Mesothelial cell of epicardium (in vitro differentiated cells): ENCODE data around the gene ACER2. TPM values are rescaled to one million over a fixed set of nuclear protein-coding genes. Genes with fewer than 3 reads are reported as not detected.

ENCODE experiments used
- DNase-seq, 2 experiments: peaks; one replicate each; pipeline ENCODE4 v3.0.0; 2021; ENCODE audit warnings: low spot score in 2 of 2; ENCODE audit not compliant: unreplicated experiment in 2 of 2
- H3K27ac Mint-ChIP-seq: 2 replicates; pipeline ENCODE4 v1.8.0; 2021; ENCODE audit warnings: mixed read lengths
- H3K27me3 Mint-ChIP-seq: 2 replicates; pipeline ENCODE4 v1.8.0; 2021; ENCODE audit warnings: low read depth, mixed read lengths
- H3K36me3 Mint-ChIP-seq: 2 replicates; pipeline ENCODE4 v1.8.0; 2021; ENCODE audit warnings: mixed read lengths
- H3K4me1 Mint-ChIP-seq: 2 replicates; pipeline ENCODE4 v1.8.0; 2021; ENCODE audit warnings: mixed read lengths
- H3K4me3 Mint-ChIP-seq: 2 replicates; pipeline ENCODE4 v1.8.0; 2021; ENCODE audit warnings: mild to moderate bottlenecking, moderate library complexity, mixed read lengths
- H3K9me3 Mint-ChIP-seq: 2 replicates; pipeline ENCODE4 v1.8.0; 2021; ENCODE audit warnings: mixed read lengths
- total RNA-seq: library from RNA; stranded (reverse); gene quantifications from 3 replicates; pipeline ENCODE4 v1.2.1, GENCODE V29; 2021
- TF ChIP-seq, protein P1 (sequence below): fragments of 200-600 bp; sonication (generic); IDR thresholded peaks from one replicate; pipeline ENCODE4 v1.5.0; 2021; ENCODE audit warnings: antibody characterized with exemption; ENCODE audit not compliant: unreplicated experiment

The ACER2 gene
- total RNA-seq, 1 donor from 2014 or later, result 2.9 TPM

DNA sequence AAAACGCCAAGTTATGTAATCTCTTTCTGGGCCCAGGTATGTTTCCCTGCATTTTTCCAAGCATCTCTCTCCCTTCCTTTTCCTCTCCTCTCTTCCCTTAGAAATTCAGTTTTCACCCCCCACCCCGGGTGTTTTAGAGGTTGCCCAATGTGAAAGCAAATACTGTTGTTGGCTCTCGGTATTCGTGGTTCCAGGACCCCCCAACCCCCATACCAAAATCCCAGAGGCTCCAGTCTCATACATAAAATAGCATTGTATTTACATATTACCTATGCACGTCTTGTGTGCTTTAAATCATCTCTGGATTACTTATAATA, 48.8 kb downstream of the ACER2 start:
- Mint-ChIP-seq H3K4me1 (peaks cover 4% of the 10 kb centered on the region), H3K4me3 (peak overlapping the region; percentile 22), H3K9me3 (no peaks in the 10 kb centered on the region), H3K27ac (no peak overlapping the region), H3K27me3 (peaks cover 5% of the 10 kb centered on the region), H3K36me3 (no peaks in the 10 kb centered on the region)
- TF ChIP-seq, protein P1, sequence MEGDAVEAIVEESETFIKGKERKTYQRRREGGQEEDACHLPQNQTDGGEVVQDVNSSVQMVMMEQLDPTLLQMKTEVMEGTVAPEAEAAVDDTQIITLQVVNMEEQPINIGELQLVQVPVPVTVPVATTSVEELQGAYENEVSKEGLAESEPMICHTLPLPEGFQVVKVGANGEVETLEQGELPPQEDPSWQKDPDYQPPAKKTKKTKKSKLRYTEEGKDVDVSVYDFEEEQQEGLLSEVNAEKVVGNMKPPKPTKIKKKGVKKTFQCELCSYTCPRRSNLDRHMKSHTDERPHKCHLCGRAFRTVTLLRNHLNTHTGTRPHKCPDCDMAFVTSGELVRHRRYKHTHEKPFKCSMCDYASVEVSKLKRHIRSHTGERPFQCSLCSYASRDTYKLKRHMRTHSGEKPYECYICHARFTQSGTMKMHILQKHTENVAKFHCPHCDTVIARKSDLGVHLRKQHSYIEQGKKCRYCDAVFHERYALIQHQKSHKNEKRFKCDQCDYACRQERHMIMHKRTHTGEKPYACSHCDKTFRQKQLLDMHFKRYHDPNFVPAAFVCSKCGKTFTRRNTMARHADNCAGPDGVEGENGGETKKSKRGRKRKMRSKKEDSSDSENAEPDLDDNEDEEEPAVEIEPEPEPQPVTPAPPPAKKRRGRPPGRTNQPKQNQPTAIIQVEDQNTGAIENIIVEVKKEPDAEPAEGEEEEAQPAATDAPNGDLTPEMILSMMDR, result no peak
- no peak for DNase-seq

- H3K27me3 Mint-ChIP-seq, result peaks cover 5% of the 10 kb centered on the region
- TF ChIP-seq, protein P1, result no peak
- H3K9me3 Mint-ChIP-seq, result no peaks in the 10 kb centered on the region
- H3K4me1 Mint-ChIP-seq, result peaks cover 9% of the 10 kb centered on the region
- H3K36me3 Mint-ChIP-seq, result no peaks in the 10 kb centered on the region
- DNase-seq, result no peak
- H3K27ac Mint-ChIP-seq, result no peak overlapping the region
- H3K4me3 Mint-ChIP-seq, result no peak overlapping the region
Observed at GRCh38 chr9:19460243-19460642, 51.4 kb downstream of the ACER2 start.

DNA sequence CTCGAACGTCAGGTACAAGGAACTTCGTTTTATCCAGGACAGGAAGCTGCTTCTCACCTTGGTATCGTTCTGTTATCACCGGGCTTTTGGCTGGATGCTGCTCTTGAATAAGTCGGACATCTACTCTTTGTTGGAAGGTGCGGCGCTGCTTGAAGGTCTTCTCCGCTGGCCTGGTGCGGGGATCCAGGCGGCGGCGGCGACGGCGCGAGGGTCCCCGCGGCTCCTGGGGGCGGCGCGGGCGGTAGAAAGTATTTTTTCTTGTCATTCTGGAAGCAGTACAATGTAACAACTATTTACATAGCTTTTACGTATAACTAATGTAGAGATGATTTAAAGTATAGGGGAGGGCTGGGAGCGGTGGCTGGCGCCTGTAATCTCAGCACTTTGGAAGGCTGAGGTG, 52.3 kb downstream of the ACER2 start:
- Mint-ChIP-seq H3K4me3 (no peak overlapping the region), H3K27me3 (peaks cover 5% of the 10 kb centered on the region), H3K27ac (no peak overlapping the region), H3K36me3 (no peaks in the 10 kb centered on the region), H3K9me3 (no peaks in the 10 kb centered on the region), H3K4me1 (peaks cover 9% of the 10 kb centered on the region)
- no peak for DNase-seq
- TF ChIP-seq, protein P1, result no peak

DNA sequence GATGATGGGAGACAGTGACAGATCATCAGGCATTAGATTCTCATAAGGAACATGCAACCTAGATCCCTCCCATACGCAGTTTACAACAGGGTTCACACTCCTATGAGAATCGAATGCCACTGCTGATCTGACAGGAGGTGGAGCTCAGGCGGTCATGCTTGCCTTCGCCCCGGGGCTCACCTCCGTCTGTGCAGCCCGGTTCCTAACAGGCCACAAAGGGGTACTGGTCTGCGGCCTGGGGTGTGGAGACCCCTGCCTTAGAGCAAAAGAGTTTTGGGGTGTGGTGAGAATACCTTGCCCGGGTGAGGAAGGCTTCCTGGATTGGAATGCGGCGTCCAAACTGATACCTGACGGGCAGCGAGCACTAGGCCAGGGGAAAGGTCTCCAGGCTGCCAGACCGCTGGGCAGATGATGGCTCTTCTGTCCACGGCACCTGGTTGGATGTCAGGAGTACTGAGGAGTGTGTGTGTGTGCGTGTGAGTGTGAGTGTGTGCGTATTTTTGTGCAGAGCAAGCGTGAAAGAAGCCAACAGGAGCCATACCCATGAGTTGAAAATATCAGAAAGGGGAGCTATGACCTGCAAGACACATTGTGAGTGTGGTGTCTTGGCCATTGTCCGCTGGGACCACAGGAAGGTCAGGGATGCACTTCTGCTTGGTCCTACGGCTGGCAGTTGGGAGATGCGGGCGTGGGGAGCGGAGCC, 55.4 kb downstream of the ACER2 start:
- Mint-ChIP-seq H3K9me3 (no peaks in the 10 kb centered on the region), H3K27ac (no peak overlapping the region), H3K4me3 (peak overlapping the region; percentile 79), H3K36me3 (no peaks in the 10 kb centered on the region), H3K4me1 (peaks cover 4% of the 10 kb centered on the region), H3K27me3 (peaks cover 5% of the 10 kb centered on the region)
- TF ChIP-seq, protein P1, result no peak
- no peak for DNase-seq

DNA sequence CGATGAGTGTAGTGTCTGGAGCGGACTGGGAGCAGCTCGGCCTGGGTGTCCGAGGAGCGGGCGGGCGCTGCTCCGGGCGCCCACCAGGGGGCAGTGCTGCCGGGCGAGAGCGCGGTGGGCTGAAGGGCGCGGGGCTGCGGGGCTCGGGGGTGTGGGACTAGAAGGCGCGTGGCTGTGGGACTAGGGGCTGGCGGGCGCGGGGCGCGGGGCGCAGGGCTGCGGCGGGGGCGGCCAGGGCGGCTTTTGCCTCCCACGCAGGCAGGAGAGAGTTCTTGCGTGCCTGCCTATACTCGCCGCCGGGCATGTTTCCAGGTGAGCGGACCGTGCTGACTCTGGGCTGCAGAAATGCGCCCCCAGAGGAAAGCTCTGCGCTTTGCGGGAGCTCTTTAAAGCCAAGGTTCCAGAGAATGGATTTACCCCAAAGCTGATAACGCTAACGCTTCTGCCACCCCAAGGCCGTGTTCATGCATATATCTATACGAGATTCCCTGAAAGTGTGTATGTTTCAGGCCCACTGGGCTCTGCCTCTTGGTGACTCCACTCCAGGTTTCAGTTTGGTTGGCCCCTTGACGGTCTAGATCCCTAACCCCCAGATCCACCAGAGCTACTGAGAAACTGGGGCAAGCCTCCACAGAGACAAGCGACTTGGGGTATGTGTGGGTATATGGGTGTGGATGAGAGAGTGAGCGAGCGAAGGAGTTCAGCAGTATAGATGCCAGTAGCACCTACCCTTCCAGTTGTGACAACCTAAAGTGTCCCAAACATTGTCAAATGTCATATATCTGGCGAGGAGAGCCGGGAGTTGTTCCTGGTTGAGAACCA, 56.2 kb downstream of the ACER2 start:
- peak; percentile 48 to 80 for DNase-seq
- Mint-ChIP-seq H3K36me3 (no peaks in the 10 kb centered on the region), H3K27ac (no peak overlapping the region), H3K4me1 (peaks cover 4% of the 10 kb centered on the region), H3K4me3 (peak overlapping the region; percentile 79), H3K9me3 (no peaks in the 10 kb centered on the region), H3K27me3 (peaks cover 5% of the 10 kb centered on the region)
- TF ChIP-seq, protein P1, result peak; percentile 77
